A204.1 (cell line): ENCODE data around the gene ST6GALNAC4.

Experiments
- FAIRE-seq: peaks from 2 replicates; lab custom pipeline; 2012; peaks lifted over from hg19 to GRCh38; lab: Jason Lieb, UNC

Gene ST6GALNAC4, protein sequence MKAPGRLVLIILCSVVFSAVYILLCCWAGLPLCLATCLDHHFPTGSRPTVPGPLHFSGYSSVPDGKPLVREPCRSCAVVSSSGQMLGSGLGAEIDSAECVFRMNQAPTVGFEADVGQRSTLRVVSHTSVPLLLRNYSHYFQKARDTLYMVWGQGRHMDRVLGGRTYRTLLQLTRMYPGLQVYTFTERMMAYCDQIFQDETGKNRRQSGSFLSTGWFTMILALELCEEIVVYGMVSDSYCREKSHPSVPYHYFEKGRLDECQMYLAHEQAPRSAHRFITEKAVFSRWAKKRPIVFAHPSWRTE

DNA sequence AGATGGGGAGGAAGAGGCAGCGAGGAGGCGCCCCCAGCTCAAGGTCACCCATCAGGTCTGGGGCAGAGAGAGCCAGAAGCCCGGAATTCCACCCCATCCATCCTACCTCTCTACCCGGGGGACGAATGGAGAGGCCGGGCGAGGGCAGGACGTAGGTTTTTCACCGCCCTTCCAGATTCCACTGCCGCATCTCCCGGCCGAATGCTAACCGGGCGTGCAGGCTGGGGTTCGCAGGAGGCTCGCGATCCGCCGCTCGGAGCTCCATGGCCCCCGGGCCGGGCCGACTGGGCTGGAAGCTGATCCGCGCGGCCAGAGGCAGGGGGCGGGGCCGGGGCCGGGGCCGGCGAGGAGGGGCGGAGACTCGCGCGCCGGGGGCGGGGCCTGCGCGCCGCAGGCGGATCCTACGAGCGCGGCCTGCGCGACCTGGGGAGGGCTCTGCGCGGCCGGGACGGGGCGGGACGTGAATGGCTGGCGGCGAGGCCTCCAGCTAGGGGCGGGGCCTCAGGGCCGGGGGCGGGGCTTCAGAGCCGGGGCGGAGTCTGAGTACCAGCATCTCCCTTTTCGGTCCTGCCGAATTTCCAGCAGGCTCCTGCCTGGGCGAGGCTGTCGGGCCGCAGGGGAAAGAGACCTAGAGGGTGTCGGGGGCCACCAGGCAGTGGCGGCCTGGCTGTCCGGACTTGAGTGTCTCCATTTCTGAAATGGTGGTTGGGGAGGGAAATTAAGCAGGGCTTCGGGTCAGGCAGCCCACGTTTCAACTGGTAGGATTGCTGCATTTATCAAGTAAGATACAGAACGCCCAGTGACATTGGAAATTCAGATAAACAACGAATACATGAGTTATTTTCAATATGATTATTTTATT lies at the start of gene ST6GALNAC4:
Gene ST6GALNAC4 (minus strand): TSS at position 322 of the 862 bp plus-strand sequence. CDS start 622 bp downstream, outside the sequence.
- FAIRE-seq = no peak

DNA sequence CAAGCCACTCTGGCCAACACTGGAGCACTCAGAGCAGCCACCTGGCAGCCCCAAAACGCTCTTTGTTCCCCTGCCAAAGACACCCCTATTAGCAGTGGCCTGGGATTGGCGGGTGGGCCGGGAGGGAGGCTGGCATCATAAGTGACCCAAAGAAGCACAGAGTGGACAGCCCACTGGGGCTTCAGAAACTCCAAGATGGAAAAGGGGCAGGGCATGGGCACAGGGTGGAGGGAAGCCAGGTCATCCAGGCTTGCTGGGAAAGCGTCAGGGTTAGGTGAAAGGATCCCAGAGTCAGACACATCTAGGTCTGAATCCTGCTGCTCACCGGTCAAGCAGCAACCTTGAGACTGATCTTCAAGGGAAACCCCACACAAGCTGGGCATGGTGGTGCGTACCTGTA lies 49.1 kb upstream of the ST6GALNAC4 start:
- no peak for FAIRE-seq

DNA sequence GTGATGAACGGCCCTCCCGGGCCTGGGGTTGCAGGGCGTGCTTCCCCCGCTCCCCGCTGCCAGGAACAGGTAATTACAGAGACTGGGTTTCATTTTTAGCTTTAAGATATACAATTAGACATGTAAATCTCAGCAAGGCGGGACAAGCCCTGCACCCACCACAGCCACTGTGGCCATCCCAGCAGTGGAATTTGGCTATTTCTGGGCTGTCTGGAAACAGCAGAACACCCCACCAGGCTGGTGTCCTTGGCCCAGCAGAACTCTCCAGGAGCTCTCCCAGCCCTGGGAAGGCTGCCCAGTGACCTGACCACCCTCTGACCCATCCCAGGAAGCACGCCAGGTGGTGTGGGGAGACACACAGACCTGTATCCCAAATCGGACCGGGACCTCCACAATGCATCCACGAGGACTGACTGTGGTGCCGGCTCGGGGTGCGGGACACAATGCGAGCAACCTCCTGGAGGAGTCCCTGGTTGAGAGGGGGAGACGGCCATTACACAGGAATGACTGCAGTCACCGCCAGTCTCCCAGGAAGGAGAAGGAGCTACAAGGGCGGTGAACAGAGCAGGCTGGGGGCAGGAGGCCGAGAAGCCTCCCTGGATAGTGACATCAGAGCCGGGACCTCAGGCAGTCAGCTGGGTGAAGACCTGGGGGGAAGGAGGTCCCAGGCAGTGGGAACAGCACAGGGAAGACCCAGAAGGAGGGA lies 46.7 kb upstream of the ST6GALNAC4 start:
- no peak for FAIRE-seq

DNA sequence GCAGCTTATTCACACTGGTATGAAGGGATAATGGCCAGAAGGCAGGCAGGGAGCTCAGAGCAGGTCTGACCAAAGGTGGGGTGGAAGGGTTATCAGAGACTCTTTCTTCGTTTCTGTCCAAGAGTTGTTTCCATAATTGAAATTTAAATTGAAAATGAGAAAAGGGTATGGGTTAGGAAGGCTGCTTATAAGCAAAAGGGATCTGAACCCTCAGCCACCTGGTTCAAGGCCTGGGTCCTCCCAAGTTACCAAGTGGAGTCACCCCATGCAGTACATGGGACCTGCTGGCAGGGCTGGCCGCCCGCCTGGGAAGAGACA lies 46.2 kb upstream of the ST6GALNAC4 start:
- FAIRE-seq = no peak

DNA sequence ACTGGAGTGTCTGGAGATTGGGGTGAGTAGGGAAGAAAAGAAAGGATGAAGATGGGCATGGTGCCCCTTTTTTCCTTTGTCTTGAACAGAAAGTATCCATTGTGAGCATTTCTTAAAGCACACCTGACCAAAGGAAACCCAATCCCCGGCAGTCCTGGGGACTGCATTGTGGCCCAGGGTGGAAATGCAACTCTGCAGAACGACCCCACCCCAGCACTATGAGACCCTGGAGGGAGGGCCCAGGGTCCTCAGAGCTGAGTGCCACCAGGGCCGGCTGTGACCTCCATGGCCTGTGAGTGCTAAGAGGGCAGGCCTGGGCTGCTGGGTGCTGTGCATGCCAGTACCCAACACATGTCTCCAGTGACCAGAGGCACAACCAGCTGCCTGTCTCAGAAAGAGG lies 45.4 kb upstream of the ST6GALNAC4 start:
- FAIRE-seq = no peak

DNA sequence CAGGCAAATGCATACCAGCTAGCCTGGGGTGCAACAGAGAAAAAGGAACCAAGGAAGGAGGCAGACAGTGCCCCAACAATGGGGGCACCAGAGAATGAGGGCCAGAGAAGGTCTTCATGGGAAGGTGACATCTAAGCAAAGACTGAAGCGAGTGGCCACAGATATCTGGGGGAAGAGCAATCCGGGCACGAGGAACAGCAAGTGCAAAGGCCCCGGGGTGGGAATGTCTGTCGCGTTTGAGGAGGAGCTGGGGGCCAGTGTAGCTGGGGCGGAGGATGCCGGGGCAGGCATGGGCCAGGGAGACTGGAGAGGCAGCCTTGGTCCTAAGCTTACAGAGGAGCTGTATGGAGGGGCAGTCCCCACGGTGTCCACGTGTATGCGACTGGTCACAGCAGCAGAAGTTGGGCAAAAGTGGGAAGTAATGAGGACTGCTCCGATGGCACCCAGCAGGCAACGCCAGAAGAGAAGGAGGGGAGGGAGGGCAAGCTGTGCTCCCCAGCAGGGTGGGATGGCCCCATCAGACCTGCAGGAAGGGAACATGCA lies 44.8 kb upstream of the ST6GALNAC4 start:
- FAIRE-seq = no peak

DNA sequence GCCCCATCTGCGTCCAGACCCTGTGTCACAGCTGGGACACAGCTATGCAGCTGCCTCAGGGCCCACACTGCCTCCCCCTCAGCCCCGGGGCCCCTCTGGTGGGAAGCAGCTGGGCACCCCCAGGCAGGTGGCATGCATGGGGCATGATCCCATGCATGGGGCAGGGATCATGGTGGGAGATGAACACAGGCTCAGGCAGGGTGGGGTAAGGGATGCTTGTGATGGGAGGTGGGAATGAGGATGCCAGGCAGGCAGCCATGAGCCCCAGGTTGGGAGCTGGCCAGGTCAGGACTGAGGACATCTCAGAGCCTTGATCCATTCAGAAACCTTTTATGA lies 44.3 kb upstream of the ST6GALNAC4 start:
- no peak for FAIRE-seq

DNA sequence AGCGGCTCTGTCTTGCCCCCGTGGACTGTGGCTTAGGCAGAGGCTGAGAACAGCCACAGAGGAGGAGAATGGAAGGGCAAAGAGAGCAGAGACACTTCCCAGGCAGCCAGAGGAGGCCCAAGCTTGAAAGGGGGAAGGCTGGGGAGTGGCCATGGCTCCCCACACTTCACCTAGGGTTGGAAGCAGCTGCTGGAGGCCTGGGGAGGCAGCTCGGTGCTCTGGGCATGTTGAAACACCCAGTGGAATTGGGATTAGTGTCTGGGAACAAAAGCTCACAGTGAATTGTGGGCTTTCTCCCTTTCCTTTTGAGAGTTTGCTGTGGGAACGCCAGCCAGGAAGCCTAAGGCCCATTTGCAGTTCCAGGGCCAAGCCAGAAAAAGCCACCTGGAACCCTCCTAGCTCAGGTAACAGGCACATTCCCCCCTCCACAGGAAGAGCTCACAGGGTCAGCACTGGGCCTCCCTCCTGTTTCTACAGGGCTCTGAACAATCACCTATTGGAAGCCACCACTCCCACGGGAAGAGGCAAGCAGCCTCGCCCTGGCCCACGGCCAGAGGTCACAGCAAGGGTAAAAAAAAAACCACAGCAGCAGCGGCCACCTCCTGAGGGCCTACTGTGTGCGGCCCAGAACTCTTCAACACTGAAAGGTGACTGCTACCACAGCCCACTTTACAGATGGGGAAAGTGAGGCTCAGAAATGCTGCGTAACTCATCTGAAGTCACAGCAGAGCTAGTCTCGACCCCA lies 43.7 kb upstream of the ST6GALNAC4 start:
- FAIRE-seq = no peak

DNA sequence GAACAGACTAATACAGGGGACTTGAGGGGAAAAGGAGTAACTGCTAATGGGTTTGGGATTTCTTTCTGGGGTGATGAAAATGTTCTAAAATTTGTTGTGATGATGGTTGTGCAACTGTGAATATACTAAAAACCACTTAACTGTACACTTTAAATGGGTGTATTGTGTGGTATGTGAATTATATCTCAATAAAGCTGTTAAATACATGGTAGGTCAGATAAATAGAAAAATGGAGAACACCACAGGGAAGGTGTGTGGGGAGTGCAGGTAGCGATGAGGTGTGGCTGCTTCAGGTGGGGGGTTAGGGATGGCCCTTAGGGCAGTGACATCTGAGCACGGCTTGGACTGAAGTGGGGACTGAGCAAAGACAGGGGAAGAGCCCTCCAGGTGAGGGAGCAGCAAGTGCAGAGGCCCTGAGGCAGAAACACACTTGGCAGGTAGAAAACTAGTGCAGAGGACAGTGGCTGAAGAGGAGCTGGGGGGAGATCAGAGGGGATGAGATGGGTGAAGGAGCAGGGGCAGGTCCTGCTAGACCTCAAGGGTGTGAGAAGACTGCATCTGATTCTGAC lies 43.1 kb upstream of the ST6GALNAC4 start:
- no peak for FAIRE-seq

DNA sequence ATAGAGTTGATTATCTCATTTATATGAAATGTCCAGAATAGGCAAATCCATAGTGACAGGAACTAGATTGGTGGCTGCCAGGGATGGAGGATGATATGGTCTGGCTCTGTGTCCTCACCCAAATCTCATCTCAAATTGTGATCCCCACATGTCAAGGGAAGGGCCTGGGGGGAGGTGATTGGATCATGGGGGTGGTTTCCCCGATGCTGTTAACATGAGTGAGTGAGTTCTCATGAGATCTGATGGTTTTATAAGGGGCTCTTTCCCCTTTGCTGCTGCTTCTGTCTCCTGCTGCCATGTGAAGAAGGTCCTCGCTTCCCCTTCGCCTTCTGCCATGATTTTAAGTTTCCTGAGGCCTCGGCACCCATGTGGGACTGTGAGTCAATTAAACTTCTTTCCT lies 42.6 kb upstream of the ST6GALNAC4 start:
- FAIRE-seq = no peak

DNA sequence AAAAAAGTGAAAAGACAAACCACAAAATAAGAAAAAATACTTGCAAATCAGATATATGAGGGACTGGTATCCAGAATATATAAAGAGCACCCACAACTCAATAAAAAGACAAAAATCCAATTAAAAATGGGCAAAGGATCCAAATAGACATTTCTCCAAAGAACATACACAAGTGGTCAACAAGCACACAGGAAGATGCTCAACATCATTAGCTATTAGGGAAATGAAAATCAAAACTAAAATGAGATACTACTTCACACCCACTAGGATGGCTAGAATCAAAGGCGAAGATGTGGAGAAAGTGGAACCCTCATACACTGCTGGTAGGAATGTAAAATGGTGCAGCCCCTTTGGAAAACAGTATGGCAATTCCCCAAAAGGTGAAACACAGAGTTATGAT lies 41.9 kb upstream of the ST6GALNAC4 start:
- no peak for FAIRE-seq

DNA sequence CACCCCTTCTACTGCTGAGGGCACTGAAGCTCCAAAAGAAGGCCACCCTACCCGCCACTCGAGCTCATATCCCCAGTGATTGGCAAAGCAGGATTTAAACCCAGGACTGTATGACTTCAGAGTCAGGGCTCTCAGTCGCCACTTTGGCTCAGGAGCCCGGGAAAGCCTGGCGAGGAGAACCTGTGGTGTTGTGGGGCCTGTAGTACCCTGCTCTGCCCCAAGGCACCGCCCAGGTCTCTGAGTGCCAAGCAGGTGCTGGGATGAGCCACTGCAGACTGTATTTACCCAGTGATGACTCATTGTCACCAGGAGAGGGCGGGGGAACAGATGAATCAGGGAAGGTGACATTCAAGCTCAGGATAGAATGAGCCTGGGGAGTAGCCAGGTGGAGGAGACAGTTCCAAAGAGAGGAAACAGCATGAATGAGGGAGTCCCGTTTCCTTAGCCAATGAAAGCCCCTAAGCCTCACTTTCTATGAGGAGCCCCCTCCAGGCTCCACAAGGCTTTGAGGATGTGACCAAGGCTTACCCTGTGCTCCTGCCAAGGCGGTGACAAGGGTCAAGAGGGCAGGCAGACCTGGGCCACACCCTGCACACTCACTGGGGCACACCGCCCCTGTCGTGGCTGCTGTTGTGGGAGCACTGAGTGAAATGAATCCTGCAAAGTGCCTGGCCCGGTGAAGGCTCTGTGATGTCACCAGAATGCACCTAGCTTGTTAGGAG lies 38.6 kb upstream of the ST6GALNAC4 start:
- FAIRE-seq = no peak

DNA sequence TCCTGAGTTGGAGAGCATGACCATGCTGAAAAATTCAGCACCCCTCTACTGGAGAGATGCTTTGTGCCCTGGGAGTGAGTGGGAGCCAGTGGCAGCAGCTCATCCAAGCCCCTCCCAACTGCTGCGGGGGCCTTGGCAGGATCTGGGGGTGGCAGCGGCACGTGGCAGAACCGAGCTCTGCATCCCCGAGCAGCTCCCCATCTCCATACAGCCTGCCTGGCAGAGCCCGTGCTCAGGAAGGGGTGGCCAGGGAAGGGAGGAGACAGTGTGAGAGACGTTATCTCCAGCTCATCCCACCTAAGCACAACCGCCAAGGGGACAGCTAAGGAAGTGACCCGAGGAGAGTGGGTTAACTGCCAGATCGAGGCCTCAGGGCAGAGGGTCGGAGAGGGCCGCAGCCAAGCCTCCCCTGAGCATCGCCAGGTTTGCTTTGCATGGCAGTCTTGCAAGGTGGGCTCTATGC lies 38.0 kb upstream of the ST6GALNAC4 start:
- no peak for FAIRE-seq

DNA sequence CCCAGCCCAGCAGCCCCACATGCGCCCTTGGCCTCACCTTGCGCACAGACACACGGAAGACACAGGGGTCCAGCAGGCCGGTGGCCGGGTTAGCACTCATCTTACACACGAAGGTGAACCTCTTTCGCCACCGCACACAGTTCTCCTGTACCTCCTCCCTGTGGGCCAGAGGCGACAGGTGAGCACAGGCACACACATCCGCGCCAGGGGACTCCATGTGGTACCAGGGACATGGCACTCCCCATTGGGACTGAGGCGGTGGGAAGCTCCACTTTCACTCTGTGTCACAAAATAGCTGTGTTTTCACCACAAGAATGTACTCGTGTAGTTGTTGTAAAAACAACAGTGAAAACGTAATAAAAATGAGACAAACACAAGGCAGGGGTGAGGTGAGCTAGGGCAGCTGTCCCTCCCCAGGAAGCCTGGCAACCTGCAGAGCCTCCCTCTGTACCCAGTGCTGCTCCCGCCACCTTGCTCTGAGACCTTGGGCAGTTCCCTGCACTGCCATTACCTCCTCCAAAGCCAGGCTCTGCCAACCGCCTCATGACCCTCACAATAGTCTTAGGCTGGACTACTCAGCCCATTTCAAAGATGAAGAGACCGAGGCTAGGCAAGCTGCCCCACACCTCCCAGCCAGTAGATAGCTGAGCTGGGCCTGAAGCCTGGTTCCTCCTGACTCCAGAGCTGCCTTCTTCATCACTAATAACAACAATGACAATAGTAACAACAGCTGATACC lies 37.1 kb upstream of the ST6GALNAC4 start:
- FAIRE-seq = no peak

DNA sequence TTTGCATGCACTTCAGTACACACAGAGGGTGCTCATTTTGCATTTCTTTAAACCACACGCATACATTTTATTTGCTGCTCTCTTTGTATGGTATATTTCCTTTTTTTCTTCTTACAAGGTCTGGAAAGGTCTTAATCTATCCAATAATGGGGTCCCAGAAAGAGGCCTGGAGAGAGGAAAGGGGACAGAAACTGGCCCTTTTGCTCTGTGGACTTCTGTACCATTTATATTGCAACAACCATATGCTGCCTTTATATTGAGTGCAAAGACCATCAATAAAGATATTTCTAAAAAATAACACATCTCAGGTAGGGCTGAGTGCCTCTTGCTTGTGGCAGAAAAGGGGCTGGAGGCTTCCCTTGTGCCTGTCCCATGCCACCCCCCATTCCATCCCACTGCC lies 36.3 kb upstream of the ST6GALNAC4 start:
- no peak for FAIRE-seq

DNA sequence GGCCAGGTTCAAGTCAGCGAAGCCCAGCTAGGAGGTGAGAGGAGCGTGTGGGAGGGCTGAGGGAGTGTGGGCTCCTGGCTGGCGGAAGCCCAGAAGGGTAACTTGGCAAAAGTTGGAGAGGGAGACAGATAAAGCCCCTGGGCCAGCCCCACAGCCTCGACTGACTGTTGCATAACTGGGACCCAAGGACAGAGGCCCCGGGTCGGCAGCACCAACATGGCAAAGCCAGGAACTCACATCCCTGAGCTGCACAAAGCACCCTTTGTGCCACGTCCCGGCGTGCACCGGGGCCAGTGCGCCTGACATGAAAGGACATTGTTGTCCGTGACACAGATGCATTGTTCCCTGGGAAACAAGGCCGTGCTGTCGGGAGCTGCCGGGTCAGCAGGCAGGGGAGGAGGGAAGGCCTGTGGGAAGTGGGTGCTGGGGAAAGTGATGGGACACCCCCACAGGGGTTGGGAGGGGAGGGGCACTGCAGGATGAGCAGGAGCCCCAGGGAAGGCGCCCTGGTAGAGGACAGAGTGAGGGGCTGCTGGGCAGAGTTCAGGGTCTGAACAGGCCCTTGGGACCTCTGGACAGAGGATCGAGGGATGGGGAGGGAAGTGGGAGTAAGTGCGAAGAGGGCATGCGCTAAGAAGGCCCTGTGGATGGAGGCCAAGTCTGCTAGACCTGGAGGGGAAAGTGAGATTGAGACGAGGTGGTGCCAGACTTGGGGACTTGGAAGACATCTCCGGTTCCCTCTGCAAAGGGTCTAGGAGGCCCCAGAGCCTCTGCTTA lies 33.9 kb upstream of the ST6GALNAC4 start:
- FAIRE-seq = no peak

DNA sequence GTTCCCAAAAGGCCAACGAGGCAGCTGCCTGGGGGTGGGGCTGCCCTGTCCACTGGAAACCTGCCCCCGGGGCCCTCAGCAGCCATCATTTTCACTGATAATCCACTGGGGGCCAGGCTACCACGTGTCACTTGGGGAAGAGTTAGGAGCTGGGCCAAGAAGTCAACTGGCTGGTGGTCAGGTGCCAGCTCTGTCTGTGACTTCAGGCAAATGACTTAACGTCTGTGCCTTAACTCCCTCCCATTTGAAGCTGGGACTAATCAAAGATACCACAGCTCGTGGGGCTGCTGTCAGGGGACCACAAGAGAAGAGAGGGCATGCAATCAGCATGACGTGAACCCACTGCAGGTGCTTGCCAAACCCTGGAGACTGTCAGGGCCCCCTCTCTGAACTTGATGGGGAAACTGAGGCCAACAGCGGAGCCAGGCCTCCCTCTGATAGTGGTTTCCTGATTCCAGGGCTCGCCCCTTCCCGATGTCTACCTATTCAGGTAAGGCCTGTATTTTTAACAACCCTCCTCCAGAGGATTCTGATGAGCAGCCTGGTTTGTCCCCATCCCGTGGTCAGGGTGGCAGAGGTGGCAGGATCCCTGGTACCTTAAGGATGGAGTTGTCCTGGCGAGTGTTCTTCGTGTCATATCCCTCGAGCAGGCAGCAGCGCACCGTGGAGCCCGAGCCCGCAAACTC lies 33.1 kb upstream of the ST6GALNAC4 start:
- no peak for FAIRE-seq

DNA sequence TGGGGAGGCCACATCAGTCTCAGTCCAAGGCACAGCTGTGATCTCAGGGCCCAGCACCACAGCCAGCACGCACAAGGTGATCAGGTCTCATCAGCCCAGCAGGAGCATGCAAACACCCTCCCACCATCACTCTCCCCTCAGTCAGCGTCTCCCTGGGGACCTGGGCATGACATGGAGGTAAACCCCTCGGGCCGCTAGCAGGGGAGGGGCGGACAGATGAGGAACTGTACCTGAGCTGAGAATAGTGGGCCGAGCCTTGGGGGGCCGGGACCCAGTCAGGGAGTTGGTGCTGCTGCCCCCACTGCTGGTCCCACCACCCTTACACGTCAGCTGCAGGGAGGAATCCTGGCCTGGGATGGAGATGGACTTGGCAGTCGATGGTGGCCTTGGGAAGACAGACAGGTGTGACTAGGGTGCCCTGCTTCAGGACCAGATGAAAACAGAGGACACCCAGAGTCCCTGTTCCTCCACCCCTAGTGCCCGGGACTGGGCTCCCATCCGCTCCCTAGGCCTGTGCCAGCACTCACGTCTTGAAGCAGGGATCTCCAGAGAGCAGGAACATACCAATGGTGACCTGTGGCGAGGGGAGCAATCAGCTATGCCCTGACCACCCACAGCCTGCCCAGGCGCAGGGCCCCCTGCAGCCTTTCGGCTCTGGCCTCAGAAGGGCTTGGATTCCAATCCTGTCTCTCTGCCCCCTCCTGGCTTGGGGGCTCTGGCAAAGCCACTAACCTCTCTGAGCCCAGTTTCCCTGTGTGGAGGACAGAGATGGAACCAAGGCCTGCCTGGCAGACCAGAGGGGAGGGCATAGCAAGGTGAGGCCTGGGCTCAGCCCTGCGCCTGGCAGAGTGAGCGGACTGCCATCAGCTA lies 31.2 kb upstream of the ST6GALNAC4 start:
- FAIRE-seq = no peak
